ENCODE data around the gene SGCA. TPM values are rescaled to one million over a fixed set of nuclear protein-coding genes. Genes with fewer than 3 reads are reported as not detected.

SGCA gene
- total RNA-seq, 1 experiment from 2014 or later = not detected

DNA sequence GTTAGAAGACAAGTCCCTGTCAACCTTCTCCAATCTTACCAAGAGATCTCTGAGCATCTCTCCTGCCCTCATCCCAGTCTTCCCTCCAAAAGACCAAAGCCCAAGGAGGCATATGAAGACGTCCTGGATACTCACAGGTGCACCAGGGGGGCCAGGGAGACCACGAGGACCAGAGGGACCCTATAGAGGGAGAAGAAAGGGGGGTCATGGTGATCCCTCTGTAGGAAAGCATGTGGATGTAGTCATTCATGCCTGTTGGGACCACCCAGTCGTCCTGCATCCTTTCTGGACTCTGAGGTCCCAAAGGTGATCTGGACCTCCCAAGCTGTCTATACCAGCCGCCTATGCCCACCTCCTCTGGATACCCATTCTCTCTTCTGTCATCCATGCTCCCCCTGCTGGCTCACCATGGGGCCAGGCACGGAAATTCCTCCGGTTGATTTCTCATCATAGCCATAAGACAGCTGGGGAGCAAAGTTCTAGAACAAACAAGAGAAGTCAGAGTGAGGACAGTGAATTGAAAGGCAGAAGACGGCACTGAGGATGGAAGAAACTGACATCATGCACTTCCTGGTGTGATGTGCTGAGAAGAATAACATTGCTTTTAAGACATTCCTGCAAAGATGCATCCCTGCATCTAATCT is 32.3 kb downstream of the SGCA start:
- no peak overlapping the region for H2AFZ ChIP-seq
- POLR2A ChIA-PET (ENCODE audit: unreplicated experiment) = interaction anchor here (0.6 kb wide), 1 partner anchor 498 kb away, joined by 34 read pairs; no protein-coding TSS in a partner anchor
- peaks cover 22% of the 10 kb centered on the region for H3K4me1 ChIP-seq (replicated peaks; ENCODE audit: insufficient read depth)
- no peak overlapping the region for H3K4me2 ChIP-seq
- CTCF ChIA-PET = interaction anchor here (0.6 to 1.1 kb wide), 4 partner anchors 8 to 152 kb away, joined by 3 to 18 read pairs (median 8); no protein-coding TSS in a partner anchor
- no peaks in the 10 kb centered on the region for H4K20me1 ChIP-seq (ENCODE audit: insufficient read depth)
- H3K79me2 ChIP-seq (ENCODE audit: low read depth) = no peaks in the 10 kb centered on the region
- peak; percentile 52 to 65 for DNase-seq
- peaks cover 15% of the 10 kb centered on the region; the same call in 1 of the 2 replicates for H3F3A ChIP-seq (ENCODE audit: insufficient read depth, low read depth)
- no peaks in the 10 kb centered on the region for H3K9me3 ChIP-seq (ENCODE audit: insufficient read depth, low read depth)
- no peaks in the 10 kb centered on the region for H3K36me3 ChIP-seq (ENCODE audit: low read depth)
- no peak overlapping the region for H3K4me3 ChIP-seq
- no peak overlapping the region for H3K27ac ChIP-seq
- TF ChIP-seq, protein P1, sequence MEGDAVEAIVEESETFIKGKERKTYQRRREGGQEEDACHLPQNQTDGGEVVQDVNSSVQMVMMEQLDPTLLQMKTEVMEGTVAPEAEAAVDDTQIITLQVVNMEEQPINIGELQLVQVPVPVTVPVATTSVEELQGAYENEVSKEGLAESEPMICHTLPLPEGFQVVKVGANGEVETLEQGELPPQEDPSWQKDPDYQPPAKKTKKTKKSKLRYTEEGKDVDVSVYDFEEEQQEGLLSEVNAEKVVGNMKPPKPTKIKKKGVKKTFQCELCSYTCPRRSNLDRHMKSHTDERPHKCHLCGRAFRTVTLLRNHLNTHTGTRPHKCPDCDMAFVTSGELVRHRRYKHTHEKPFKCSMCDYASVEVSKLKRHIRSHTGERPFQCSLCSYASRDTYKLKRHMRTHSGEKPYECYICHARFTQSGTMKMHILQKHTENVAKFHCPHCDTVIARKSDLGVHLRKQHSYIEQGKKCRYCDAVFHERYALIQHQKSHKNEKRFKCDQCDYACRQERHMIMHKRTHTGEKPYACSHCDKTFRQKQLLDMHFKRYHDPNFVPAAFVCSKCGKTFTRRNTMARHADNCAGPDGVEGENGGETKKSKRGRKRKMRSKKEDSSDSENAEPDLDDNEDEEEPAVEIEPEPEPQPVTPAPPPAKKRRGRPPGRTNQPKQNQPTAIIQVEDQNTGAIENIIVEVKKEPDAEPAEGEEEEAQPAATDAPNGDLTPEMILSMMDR (conservative IDR thresholded peaks at IDR 0.05) = peak; percentile 91
- TF ChIP-seq EZH2 (IDR thresholded peaks at IDR 0.05; ENCODE audit: low read depth) = no peak
- peaks cover 23% of the 10 kb centered on the region for H3K27me3 ChIP-seq (ENCODE audit: insufficient read depth, low read depth)
- BruUV-seq (replicated peaks) = TSS peak; percentile 46
- intact Hi-C loops (cut with micrococcal nuclease; ENCODE audit: unreplicated experiment) = loop anchor here (1.0 kb wide), 3 partner anchors 25 to 104 kb away; no protein-coding TSS in a partner anchor
- no peaks in the 10 kb centered on the region for H3K9me2 ChIP-seq (ENCODE audit: insufficient read depth)

DNA sequence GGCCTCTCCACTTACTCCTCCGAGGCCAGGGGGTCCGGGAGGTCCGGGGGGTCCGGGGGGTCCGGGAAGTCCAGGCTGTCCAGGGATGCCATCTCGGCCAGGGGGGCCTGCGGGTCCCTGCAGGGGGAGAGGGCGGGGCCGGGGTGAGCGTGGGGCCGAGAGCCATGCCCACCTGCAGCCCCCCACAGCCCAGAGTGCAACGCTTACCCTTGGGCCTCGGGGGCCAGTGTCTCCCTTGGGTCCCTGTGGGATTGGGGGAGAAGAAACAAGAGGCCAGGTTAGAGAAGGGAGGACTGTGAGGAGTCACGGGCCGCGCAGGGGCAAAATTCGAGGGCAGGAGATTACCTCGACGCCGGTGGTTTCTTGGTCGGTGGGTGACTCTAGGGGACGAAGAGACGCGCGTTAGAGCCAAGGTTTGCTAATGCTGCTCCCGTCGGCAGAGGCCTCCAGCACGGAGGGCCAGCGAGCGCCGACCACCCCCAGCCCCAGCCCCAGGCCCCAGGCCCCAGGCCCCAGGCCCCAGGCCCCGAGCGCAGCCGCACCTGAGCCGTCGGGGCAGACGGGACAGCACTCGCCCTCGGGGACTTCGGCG is 33.5 kb downstream of the SGCA start:
- H3K4me3 ChIP-seq = peak overlapping the region; percentile 62
- ChIA-PET CTCF (interaction anchor here (0.6 to 1.3 kb wide), 8 partner anchors 30 to 461 kb away, joined by 4 to 21 read pairs (median 9); partner anchors contain the start of gene TMEM92), POLR2A (ENCODE audit: unreplicated experiment) (no interaction called here)
- intact Hi-C loops (cut with micrococcal nuclease; ENCODE audit: unreplicated experiment) = loop anchor here (1.0 kb wide), 1 partner anchor 21 kb away; no protein-coding TSS in a partner anchor
- no TSS peak for BruUV-seq (replicated peaks)
- no peaks in the 10 kb centered on the region for H3K79me2 ChIP-seq (ENCODE audit: low read depth)
- H3K27me3 ChIP-seq (ENCODE audit: insufficient read depth, low read depth) = peaks cover 35% of the 10 kb centered on the region
- TF ChIP-seq, protein P1 (conservative IDR thresholded peaks at IDR 0.05) = no peak
- TF ChIP-seq EZH2 (IDR thresholded peaks at IDR 0.05; ENCODE audit: low read depth) = no peak
- peaks cover 22% of the 10 kb centered on the region for H3K4me1 ChIP-seq (replicated peaks; ENCODE audit: insufficient read depth)
- peak overlapping the region; percentile 84 for H3K27ac ChIP-seq
- H3K36me3 ChIP-seq (ENCODE audit: low read depth) = no peaks in the 10 kb centered on the region
- no peak for DNase-seq
- no peaks in the 10 kb centered on the region for H3K9me3 ChIP-seq (ENCODE audit: insufficient read depth, low read depth)
- peaks cover 15% of the 10 kb centered on the region; the same call in 1 of the 2 replicates for H3F3A ChIP-seq (ENCODE audit: insufficient read depth, low read depth)
- no peaks in the 10 kb centered on the region for H3K9me2 ChIP-seq (ENCODE audit: insufficient read depth)
- H3K4me2 ChIP-seq = peak overlapping the region; percentile 92
- H2AFZ ChIP-seq = peak overlapping the region; percentile 80
- H4K20me1 ChIP-seq (ENCODE audit: insufficient read depth) = no peaks in the 10 kb centered on the region

DNA sequence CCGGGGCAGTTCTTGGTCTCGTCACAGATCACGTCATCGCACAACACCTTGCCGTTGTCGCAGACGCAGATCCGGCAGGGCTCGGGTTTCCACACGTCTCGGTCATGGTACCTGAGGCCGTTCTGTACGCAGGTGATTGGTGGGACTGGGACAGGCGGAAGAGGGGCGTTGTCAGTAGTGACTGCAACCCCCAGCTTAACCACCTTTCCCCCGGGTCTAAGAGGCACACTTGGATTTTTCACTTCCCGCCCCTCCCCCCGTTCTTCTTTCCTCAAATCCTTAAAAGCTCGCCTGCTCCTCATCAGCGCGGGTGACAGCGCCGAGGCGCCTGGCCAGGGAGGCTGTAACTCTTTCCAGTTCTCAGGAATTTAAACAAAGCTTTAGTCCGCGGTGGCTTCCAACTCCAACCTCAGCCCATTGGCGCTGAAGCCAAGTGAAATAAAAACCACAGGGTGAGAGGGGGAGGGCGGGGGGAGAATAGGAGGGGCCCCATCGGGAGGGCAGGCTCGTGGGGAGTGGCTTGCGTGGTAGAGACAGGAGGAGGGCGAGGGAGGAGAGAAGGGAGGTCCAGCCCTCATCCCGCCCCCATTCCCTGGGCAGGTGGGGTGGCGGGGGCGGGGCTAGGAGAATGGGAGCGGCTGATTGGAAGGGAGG is 34.1 kb downstream of the SGCA start:
- ChIA-PET POLR2A (ENCODE audit: unreplicated experiment) (interaction anchor here (0.6 to 1.0 kb wide), 2 partner anchors 73 to 244 kb away, joined by 3 to 6 read pairs; no protein-coding TSS in a partner anchor), CTCF (interaction anchor here (0.5 to 1.3 kb wide), 15 partner anchors 31 to 460 kb away, joined by 3 to 23 read pairs (median 8); partner anchors contain the start of gene TMEM92)
- H2AFZ ChIP-seq = peak overlapping the region; percentile 80
- TF ChIP-seq, protein P1 (conservative IDR thresholded peaks at IDR 0.05) = no peak
- TF ChIP-seq EZH2 (IDR thresholded peaks at IDR 0.05; ENCODE audit: low read depth) = no peak
- H3K4me3 ChIP-seq = peak overlapping the region; percentile 62
- peaks cover 15% of the 10 kb centered on the region; the same call in 1 of the 2 replicates for H3F3A ChIP-seq (ENCODE audit: insufficient read depth, low read depth)
- no peaks in the 10 kb centered on the region for H3K9me2 ChIP-seq (ENCODE audit: insufficient read depth)
- H3K27ac ChIP-seq = peak overlapping the region; percentile 84
- DNase-seq = peak; percentile 87 to 92
- peak overlapping the region; percentile 92 for H3K4me2 ChIP-seq
- BruUV-seq (replicated peaks) = TSS peak; percentile 93
- H3K9me3 ChIP-seq (ENCODE audit: insufficient read depth, low read depth) = no peaks in the 10 kb centered on the region
- intact Hi-C loops (cut with micrococcal nuclease; ENCODE audit: unreplicated experiment) = loop anchor here (1.0 to 10.0 kb wide), 7 partner anchors 22 to 495 kb away; no protein-coding TSS in a partner anchor
- peaks cover 22% of the 10 kb centered on the region for H3K4me1 ChIP-seq (replicated peaks; ENCODE audit: insufficient read depth)
- H3K79me2 ChIP-seq (ENCODE audit: low read depth) = no peaks in the 10 kb centered on the region
- H3K27me3 ChIP-seq (ENCODE audit: insufficient read depth, low read depth) = peaks cover 41% of the 10 kb centered on the region
- no peaks in the 10 kb centered on the region for H3K36me3 ChIP-seq (ENCODE audit: low read depth)
- no peaks in the 10 kb centered on the region for H4K20me1 ChIP-seq (ENCODE audit: insufficient read depth)

Data from PC-9 (cell line).